HG03280 (cell line): ENCODE results near the gene TP53I3.
"Not testable (repeated sequence)": the region's sequence is repeated elsewhere in the genome, so short reads cannot be mapped to it uniquely, and the experiment has no call there.

ENCODE experiments used
- ATAC-seq: cut with Tn5 transposase; IDR thresholded peaks from one replicate; pipeline ENCODE4 v1.9.1; 2021; ENCODE audit warnings: mild to moderate bottlenecking, moderate library complexity; ENCODE audit not compliant: unreplicated experiment

Gene TP53I3

DNA sequence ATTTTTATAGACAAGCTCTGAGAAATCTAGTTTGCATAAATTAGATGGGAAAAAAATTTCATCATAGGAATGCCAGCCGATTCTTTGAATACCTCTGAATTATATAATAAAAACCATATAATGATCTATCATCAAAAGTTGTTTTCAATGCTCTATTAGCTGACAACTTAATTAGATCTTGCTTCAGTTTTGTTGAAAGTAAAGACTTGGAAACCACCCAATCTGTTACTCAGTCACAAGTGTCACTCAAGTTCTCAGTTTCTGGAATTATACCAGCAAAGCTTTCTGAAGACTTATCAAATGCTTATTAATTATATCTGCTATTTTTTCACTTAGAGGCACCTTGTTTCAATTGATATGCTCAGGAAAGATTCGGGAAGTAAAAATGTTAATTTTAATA lies 17.4 kb upstream of the TP53I3 start:
- no peak for ATAC-seq

DNA sequence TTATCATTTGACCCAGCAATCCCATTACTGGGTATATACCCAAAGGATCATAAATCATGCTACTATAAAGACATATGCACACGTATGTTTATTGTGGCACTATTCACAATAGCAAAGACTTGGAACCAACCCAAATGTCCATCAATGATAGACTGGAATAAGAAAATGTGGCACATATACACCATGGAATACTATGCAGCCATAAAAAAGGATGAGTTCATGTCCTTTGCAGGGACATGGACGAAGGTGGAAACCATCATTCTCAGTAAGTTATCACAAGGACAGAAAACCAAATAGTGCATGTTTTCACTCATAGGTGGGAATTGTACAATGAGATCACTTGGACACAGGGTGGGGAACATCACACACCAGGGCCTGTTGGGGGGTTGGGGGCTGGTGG lies 16.1 kb upstream of the TP53I3 start:
- ATAC-seq: not testable (repeated sequence)

DNA sequence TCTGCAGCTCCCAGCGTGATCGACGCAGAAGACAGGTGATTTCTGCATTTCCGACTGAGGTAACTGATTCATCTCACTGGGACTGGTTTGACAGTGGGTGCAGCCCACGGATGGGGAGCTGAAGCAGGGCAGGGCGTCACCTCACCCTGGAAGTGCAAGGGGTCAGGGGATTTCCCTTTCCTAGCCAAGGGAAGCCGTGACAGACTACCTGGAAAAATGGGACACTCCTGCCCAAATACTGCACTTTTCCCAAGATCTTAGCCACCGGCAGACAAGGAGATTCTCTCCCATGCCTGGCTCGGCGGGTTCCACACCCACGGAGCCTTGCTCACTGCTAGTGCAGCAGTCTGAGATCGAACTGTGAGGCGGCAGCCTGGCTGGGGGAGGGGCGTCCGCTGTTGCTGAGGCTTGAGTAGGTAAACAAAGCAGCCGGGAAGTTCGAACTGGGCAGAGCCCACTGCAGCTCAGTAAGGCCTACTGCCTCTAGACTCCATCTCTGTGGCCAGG lies 10.6 kb upstream of the TP53I3 start:
- not testable (repeated sequence) for ATAC-seq

DNA sequence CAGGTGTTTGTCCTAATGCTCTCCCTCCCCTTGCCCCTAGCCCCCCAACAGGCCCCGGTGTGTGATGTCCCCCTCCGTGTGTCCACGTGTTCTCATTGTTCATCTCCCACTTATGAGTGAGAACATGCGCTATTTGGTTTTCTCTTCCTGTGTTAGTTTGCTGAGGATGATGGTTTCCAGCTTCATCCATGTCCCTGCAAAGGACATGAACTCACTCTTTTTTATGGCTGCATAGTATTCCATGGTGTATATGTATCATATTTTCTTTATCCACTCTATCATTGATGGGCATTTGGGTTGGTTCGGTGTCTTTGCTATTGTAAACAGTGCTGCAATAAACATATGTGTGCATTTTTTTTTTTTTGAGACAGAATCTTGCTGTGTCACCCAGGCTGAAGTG lies 8.6 kb upstream of the TP53I3 start:
- ATAC-seq: not testable (repeated sequence)

DNA sequence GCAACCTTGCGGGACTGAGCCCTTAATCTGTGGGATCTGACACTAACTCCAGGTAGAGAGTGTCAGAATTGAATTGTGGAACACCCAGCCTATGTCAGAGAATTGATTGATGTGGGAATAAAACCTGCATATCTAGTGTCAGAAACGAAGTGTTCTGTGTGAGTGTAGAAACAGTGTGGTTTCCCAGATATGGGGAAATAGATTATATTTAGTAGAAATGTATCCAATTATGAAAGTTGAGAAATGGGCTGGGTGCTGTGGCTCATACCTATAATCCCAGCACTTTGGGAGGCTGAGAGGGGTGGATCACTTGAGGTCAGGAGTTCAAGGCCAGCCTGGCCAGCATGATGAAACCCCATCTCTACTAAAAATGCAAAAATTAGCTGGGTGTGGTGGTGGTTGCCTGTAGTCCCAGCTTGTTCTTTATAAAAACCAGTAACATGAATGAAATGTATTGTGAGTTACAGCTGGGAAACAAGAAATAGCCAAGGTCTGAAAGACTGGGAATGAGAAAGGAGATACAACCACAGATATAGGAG lies 4.3 kb upstream of the TP53I3 start:
- ATAC-seq: no peak

DNA sequence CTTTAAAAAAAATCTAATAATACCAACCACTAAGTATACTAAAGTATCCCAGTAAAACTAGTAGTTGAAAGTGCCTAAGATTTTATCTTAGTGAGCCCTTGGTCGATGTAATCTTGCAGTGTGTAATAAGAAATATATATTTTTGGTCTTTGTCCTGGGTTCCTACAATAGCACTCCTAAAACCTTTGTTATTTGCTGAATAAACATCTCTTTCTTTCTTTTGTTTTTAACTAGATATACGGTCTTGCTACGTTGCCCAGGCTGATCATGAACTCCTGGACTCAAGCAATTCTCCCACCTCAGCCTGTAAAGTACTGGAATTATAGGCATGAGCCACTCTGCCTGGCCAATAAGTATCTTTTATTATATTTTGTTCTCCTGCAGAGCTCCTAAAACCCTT lies 2.4 kb upstream of the TP53I3 start:
- ATAC-seq: no peak

DNA sequence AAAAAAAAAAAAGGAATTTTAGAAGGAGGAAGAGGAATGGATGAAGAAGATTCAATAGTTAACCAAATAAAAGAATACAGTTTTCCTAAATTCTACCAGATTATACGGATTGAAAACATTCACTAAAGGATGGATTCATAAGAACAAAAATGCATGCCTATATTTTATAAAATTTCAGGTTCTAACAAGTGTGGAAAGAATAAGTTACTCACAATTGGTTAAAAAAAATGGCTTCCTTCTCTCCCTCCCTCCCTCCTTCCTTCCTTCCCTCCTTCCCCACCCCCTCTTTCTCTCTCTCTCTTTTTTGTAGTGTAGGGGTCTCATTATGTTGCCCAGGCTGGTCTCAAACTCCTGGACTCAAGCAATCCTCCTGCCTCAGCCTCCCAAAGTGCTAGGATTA lies 1.6 kb upstream of the TP53I3 start:
- no peak for ATAC-seq

DNA sequence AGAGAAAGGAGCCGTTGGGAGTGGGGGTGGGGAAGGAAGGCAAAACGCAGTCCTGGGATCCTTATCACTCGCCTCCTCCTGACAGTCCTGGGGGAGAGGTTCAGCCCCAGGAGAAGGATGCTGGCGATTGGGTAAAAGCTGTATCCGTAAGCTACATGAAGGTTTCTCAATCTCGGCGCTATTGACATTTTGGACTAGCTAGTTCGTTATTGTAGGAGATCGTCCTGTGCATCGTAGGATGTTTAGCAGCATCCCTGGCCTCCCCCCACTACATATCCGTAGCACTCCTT lies 511 bp upstream of the TP53I3 start:
- no peak for ATAC-seq

DNA sequence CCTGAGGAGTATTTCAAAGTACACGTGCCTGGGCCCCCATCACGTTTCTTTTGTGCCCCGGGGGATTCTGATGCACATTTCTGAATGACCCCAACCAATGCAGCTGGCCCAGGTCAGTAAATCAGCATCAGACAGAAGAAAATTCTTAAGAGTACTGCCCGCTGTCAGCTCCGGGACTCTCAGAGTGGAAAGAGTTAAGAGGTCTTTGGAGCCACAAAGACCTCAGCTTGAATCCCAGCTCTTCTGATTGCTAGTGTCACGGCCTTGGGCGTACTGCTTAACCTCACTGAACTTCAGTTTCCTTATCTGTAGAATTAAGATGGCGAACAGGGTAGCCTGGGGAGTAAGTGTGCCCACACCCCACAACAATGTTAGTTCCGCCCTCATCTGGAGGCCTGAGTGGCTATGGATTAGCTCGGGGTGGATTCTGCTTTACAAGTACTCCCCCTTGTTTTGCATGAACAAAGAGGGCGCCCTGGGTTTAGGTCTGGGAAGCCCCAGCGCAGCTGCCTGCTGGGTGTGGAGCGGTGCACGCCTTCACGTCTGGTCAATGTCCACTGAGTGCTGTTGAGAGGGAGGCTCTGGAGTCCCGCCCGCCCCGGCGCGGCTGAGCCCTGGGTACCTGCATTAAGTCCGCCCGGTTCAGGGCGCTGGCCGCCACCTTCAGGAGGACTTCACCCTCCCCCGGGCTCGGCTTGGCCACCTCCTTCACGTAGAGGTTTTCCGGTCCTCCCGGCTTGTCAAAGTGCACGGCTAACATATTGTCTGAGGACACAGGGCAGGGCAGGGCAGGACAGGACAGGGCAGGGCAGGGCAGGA lies 858 bp downstream of the TP53I3 start:
- peak; percentile 82 for ATAC-seq

DNA sequence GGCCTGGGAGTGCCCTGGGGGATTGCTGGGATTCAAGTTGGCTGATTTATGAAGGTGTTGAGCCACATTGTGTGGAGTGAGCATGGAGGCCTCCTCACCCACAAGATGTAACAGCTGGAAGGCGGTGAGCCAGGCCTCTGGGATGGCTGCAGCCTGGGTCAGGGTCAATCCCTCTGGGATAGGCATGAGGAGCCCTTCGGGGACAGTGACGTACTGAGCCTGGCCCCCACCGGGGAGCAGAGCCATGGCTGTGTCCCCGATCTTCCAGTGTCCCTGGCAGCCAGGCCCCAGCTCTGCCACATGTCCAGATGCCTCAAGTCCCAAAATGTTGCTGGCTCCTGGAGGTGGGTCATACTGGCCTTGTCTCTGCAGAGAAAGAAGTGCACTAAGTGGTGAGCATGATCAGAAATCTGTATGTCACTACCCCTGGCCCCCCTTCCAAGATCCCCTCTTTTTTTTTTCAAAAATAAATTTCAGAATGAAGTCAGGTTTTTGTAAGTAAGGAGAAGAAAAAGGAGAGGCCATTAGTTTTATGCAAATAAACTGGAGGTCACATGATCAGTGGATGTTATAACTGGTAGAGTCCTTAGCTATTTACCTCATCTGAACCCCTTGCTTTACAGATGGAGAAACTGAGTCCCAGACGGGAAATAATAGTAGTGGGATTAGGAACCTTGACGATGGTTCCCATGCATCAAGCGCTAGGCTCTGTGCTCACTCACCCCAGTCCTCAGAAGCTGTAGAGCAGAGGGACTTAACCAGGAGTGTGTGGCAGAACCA lies 1.7 kb downstream of the TP53I3 start:
- ATAC-seq: no peak

DNA sequence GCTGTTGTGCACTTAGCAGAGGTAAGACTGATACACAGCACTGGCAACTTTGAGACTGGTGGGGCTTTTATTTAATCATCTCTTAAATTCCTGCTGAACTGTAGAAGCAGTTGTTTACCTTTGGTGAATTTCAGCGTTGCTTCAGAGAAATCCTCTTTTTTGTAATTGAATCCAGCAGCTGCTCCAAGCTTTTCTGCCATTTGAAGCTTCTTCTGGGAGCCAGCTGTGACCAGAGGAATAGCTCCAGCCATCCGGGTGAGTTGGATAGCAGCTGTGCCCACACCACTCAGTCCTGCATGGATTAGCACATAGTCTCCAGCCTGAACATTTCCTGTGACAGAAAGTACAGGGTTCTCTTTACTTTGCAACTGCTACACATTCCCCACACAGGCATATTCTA lies 3.9 kb downstream of the TP53I3 start:
- no peak for ATAC-seq

DNA sequence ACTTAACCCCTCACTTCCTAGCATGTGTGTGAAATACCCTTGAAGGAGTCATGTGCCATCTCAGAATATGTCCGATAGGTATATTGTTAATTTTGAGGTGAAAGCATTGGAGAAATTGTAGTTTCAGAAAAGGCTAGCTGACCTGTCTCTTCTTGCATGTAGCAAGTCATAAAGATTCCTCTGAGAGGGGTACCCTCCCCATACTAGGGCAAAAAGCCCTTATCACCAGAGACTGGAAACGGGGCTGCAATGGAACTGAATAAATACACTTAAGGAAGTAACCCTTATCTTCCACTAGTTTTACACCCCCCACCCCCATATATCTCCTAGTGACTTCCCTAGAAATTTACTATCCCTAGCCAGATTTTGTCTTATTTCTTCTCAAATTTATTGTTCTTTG lies 6.8 kb downstream of the TP53I3 start:
- no peak for ATAC-seq

DNA sequence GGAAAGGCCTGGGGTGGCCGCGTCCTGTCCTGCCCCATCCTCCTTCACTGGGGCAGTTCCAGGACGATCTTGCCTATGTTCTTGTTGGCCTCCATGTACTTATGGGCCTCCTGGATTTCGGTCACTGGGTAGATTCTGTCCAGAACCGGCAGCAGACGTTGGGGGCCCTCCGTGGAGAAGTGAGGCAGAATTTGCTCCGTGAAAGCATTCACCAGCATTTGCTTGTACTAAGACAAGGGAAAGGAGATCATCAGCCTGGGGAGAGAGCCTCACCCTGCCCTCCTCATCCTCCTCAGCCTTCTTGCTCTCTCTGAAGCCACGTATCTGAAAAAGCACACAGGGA lies 7.1 kb downstream of the TP53I3 start:
- ATAC-seq: no peak

DNA sequence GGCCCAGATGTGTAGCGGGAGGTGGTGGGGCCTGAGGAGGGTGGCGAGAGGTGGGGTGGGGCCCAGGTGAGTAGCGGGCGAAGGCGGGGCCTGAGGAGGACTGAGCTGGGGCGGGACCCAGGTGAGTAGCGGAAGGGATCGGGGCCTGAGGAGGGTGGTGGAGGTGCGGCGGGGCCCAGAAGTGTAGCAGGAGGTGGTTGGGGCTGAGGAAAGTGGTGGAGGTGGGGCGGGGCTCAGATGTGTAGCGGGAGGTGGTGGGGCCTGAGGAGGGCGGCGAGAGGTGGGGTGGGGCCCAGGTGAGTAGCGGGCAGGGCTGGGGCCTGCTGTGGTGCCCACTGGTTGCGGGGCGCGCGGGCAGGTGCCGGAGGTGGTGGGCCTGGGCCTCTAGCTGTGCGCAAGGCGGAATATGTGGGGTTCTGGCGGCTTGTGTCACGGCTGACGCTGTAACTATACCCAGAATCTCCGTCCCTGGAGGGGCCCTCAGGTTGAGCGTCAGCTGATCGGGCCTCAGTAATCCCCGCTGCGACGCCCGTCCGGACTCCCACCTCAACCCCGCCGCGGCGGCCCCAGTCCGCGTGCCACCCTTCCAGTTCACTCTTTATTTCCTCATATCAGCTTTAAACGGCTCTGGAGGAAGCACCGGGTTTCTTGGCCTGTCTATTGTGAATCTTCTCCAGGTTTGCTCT lies 7.6 kb downstream of the TP53I3 start:
- ATAC-seq: peak; percentile 20

DNA sequence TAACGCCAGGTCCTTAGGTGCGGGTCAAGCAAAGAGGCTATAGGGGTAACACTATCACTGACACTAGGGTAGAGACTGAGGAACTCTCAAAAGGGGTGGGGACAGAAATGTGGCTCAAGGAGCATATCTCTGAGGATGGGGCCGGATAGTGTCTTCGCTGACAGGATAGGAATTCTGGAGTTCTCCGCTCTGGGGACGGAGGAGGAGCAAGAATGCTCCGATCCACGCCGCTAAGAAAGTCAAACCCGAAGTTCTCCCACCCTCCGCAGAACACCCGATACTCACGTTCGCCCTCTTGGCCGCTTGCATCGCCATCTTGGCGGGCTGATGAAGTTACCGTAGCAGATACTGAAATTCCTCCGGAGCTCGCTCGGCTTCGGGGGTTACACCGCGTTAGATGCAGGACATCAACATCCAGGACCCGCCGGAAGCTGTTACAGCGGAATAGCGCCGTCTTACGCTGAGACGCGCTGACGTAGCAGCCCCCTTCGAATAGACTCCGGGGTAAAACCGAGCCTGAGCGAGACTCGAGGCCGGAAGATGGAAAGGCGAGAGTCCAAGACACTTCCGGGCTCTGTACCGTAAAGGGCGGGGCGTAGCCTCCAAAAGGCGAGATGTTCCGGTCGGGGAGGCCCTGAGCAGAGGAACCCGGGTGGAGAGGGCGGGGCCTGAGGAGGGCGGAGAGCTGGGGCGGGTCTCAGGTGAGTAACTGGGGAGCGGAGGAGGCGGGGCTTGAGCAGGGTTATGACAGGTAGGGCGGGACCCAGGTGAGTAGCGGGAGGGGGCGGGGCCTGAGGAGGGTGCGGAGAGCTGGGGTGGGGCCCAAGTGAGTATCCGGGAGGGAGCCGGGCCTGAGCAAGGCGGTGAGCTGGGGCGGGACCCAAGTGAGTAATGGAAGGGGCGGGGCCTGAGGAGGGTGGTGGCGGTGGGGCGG lies 8.5 kb downstream of the TP53I3 start, which contains the start of gene SF3B6:
SF3B6 (minus strand) TSS at position 412 of the 934 bp plus-strand sequence; CDS start at position 315, 97 bp downstream.
- peak; percentile 95 for ATAC-seq

DNA sequence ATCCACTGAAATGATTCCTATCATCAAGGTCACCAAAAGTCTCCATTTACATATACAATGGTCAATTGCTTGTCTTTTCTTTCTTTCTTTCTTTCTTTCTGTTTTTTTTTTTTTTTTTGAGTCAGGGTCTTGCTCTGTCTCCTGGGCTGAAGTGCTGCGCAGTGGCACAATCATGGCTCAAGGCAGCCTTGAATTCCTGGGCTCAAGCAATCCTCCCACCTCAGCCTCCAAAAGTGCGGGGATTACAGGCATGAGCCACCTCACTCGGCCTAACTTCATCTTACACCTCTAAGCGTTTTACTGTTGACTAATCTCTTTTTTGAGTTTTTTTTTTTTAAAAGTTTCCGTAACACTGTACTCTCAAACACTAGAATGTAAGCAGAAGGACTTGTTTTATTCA lies 9.4 kb downstream of the TP53I3 start:
- ATAC-seq: no peak

DNA sequence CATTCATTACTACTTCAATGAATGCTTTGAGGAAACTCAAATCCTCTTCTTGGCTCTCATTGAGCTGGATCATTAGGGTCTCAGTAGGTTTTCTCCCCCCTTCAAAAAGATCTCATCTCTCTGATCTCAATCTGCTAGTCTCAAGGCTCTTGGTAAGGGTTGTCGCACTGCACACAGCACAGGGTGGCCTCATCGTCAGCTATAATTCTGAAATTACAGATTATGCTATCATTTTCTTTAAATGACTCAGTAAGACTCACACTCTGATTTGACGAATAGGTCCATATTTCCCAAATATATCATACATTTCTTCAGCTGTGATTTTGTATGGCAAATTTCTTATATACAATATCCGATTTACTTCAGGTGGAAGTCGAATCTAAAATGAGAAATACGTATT lies 10.8 kb downstream of the TP53I3 start:
- ATAC-seq: no peak

DNA sequence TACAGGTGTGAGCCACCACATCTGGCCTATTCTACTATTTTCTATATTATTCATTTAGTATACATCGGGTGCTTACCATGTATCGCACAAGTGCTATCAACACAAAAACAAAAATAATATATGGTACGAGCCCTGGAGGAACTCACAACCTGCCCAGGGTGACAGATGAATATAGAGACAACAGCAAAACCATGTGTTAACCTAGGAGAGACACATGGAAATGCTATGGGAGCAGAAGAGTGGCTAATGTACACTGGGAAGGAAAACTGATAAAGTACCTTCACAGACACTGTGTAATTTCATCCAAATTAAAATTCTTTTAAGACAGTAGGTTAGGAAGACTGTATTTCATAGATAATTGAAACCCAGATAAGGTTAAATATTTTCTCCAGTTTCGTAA lies 12.4 kb downstream of the TP53I3 start:
- no peak for ATAC-seq

DNA sequence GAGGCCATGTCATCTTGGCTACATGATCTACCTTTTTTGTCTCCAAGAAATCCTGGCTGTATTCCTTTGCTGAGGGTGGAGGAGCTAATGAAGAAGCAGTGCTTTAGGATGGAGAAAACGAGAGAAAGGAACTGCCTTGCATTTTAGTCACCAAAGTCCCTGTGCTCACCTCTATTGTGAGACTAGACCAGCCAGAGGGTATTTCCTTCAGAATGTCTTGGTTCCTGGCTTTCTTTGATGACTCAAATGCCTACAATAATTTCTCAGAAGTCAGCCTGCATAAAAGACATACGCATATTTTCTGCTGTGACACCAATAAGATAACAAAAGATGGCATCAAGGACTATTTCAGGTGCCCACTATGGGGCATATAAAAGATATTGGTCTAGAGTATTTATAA lies 19.3 kb downstream of the TP53I3 start:
- ATAC-seq: no peak

DNA sequence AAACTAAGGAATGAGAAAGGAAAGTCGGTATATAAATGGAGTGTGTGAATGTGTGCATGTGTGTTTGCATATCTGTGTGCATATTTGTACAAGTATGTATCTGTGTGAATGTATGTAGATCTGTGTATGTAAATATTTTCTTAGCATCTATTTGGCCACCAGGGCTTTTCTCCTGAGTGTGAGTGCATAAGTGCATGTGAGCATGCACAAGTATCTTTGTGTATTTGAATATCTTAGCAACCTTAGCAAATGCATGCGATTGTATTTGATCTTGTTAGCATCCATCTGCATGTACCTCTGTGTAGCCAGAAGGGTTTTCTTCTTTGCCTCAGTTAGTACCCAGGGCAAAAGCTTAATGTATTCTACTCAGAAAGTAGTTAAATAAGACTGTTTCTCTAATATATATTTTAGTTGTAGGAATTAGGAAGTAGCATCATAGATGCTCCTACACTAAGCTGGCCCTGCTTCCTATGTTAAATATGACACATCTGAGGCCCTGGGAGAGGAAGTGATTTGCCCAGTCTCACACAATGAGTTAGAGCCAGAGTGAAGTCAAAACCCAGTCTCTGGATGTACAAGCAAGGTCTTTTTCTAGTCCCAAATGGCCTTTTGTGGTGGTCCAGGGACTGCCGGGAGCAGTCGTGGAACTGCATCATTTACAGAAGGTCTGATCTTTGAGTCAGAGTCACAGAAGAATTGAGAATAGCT lies 25.9 kb downstream of the TP53I3 start:
- ATAC-seq: no peak
